GM10248 (cell line): ENCODE data around the gene PRKCE.

Experiments
- CTCF ChIA-PET: fragments of 300-600 bp; sonication (Branson Sonifier 250); formaldehyde crosslinking; extraction: SDS; loops from one replicate; lab custom pipeline; 2021; ENCODE audit warnings: antibody characterized with exemption; lab: Yijun Ruan, JAX
- POLR2A ChIA-PET: fragments of 350-650 bp; sonication (Branson Sonifier 250); formaldehyde crosslinking; extraction: SDS; loops from one replicate; lab custom pipeline; 2020; ENCODE audit warnings: antibody characterized with exemption; lab: Yijun Ruan, JAX
- DNase-seq: peaks from one replicate; pipeline ENCODE4 v3.0.0; 2012; ENCODE audit errors: extremely low spot score
- TF ChIP-seq, protein P1 (sequence below): IDR thresholded peaks from 2 replicates; pipeline ENCODE4 v1.5.1; 2012; ENCODE audit warnings: mild to moderate bottlenecking, low read depth; ENCODE audit errors: extremely low read depth, missing control alignments, control extremely low read depth

Gene PRKCE

DNA sequence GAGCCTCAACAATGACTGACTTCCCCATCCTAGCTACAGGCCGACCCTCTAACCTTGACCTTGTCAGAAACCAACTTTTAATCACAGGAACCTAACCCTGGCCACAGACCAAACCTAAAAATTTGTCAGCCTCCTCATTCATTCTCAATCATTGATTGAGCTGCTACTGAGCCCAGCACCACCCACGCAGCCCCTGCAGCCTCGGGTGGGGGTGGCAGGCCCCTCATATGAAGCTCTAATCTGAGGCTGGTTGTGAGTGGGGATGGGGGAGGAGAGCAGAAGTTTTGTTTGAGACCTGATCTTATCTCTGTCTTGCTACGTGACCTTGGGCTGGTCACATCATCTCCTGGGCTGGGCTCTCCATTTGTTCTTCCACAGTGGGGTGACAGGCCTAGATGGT, 546.2 kb downstream of the PRKCE start:
- no peak for DNase-seq
- TF ChIP-seq, protein P1, sequence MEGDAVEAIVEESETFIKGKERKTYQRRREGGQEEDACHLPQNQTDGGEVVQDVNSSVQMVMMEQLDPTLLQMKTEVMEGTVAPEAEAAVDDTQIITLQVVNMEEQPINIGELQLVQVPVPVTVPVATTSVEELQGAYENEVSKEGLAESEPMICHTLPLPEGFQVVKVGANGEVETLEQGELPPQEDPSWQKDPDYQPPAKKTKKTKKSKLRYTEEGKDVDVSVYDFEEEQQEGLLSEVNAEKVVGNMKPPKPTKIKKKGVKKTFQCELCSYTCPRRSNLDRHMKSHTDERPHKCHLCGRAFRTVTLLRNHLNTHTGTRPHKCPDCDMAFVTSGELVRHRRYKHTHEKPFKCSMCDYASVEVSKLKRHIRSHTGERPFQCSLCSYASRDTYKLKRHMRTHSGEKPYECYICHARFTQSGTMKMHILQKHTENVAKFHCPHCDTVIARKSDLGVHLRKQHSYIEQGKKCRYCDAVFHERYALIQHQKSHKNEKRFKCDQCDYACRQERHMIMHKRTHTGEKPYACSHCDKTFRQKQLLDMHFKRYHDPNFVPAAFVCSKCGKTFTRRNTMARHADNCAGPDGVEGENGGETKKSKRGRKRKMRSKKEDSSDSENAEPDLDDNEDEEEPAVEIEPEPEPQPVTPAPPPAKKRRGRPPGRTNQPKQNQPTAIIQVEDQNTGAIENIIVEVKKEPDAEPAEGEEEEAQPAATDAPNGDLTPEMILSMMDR = no peak
- ChIA-PET POLR2A (no interaction called here), CTCF (interaction anchor here (1.0 kb wide), 1 partner anchor 38 kb away, joined by 3 read pairs; no protein-coding TSS in a partner anchor)

DNA sequence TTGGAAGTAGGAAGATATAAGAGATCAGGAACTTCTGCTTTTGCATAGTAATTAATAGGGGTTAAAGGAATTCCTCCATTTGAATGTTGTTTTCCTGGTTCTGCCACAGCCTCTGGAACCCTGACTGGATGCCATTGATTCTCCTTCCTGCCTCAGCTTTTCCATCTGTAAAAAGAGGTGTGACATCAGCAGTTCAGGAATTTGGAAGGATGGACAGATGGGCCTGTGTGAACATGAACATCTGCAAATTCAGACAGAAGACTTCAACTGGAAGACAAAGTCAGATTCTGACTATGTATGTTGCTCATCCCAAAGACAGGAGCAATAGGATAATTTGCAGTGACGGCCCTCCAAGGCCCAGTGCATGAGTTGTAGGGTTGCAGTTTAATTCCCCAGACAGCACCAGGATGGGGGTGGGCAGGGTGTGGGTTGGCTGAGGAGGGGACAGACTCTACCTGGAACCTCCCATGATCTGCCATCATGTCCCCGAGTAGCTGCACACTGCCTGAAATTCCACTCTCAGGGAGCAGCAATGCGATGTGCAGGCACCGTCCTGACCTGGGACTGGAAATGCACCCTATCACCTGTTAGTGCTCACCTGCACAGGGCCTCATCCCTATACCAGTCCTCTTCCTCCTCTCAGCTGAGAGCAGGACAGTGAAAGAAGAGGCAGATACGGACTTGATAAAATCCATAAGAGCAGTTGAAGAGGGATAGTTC, 546.8 kb downstream of the PRKCE start:
- TF ChIP-seq, protein P1 = no peak
- peak; percentile 9 for DNase-seq
- ChIA-PET CTCF (interaction anchor here (1.0 to 1.5 kb wide), 3 partner anchors 25 to 135 kb away, joined by 3 to 4 read pairs (median 3); no protein-coding TSS in a partner anchor), POLR2A (no interaction called here)

DNA sequence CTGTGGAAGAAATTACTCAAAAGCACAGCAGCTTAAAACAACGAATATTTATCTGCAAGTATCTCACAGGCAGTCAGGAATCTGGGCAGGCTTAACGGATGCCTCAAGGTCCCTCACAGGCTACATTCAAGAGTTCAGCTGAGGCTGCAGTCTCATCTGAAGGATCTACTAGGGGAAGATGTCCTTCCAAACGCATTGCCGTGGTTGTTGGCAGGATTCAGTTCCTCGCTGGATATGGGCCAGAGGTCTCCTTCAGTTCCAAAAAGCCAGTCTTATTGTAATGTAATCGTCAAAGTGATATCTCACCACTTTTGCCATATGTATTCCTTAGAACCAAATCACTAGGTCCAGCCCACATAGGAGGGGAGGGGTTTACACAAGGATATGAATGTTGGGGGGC, 547.5 kb downstream of the PRKCE start:
- TF ChIP-seq, protein P1 = no peak
- ChIA-PET POLR2A (no interaction called here), CTCF (interaction anchor here (0.9 to 1.6 kb wide), 5 partner anchors 9 to 136 kb away, joined by 3 to 4 read pairs (median 3); no protein-coding TSS in a partner anchor)
- DNase-seq = no peak

DNA sequence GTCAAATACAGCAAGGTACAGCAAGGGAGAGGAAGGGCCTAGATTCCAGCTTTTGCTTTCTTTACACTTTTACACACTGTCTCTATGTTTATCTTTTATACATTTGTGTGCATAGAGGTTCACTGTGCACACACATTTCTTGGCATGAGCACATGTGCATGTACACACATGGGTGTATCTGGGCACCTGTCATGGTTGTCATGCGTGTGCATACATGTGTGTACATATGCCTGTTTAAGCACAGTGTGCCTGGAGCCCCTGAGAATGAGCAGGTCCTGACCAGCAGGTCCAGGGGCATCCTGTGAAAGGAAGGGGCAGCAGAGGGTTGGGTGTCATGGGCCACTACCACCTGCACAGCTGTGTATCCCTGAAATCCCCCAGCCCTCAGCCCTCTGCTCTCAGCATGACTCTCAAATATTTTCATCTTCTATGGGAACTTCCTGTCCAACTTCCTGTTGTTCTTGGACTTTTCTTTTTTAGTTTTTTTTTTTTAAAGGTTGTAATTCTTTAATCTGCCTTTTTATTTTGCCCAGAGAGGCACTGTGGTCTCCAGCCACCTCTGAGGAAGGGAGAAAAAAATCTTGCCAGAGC, 548.7 kb downstream of the PRKCE start:
- POLR2A ChIA-PET = no interaction called here
- DNase-seq = no peak
- CTCF ChIA-PET = interaction anchor here (1.2 to 1.6 kb wide), 3 partner anchors 17 to 70 kb away, joined by 3 read pairs; no protein-coding TSS in a partner anchor

DNA sequence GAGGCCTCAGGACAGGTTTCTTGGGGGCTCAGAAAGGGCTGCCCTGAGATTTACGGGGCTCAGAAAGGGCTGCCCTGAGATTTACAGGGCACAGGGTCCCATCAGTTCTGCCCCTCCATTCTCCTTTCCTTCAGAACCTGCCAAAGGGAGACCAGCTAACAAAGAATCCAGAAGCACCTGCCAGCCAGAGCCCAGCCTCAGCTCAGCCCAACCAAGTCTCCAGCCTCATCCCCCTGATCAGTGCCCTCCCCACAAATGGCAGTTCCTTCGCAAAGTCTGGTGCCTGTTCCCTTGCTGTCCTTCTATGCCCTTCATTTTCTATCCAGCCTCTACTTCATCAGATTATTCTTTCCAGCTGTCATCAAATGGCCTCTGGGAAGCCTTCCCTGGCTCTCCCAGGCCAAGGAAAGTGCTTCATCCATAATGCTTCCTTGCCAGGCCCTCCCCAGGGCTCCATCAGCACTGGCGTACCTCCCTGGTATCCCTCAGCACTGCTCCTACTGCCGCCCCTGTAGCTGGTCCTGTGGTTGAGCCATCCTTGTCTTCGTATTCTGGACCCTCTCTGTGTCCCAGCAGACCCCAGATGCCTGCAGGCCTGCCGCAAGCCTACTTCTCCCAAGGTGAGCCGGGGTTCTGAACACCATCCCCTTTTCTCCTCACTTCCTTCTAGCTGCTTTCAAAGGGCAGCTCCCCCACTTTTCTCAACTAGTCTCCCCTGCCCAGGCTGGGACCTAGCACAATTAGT, 549.6 kb downstream of the PRKCE start:
- POLR2A ChIA-PET = no interaction called here
- CTCF ChIA-PET = interaction anchor here (1.2 to 2.6 kb wide), 5 partner anchors 10 to 70 kb away, joined by 3 to 7 read pairs (median 3); no protein-coding TSS in a partner anchor
- TF ChIP-seq, protein P1 = no peak
- peak; percentile 6 for DNase-seq

More for the DNA sequence above, 548.7 kb downstream of the PRKCE start:
- TF ChIP-seq, protein P1 = no peak

DNA sequence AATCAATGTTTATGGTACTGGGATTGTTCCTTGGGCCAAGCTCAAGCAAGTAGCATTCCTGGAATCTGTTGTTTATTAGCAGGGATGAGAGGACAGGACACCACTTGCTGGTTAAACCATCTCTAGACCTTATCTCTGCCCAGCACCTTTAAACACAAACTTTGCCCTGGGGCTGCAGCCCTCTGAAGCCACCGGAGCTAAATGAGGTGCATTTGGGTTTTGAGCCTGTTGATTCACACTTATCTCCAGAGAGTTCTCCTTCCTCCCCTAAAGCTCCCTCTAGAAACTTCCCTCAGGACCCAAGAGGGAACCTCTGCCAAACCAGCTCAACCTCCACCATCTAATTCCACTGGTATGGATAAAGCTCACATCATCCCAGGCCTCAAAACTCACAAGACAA, 551.0 kb downstream of the PRKCE start:
- no peak for DNase-seq
- ChIA-PET CTCF (interaction anchor here (0.7 to 2.6 kb wide), 4 partner anchors 9 to 76 kb away, joined by 3 to 7 read pairs (median 4); no protein-coding TSS in a partner anchor), POLR2A (no interaction called here)
- TF ChIP-seq, protein P1 = no peak
